Calu3 (cell line): ENCODE measurements around the gene RANBP3. TPM values are rescaled to one million over a fixed set of nuclear protein-coding genes. Genes with fewer than 3 reads are reported as not detected.

Experiments
- BruUV-seq: library from RNA; stranded (reverse); fragments of 400-500 nt; replicated peaks from 2 replicates; lab custom pipeline; 2021; lab: Mats Ljungman, UMichigan
- CTCF ChIA-PET: fragments of 300-600 bp; sonication (Branson Sonifier 250); formaldehyde crosslinking; loops from one replicate; lab custom pipeline; 2022; ENCODE audit warnings: antibody characterized with exemption; lab: Charles Lee
- DNase-seq: peaks from one replicate; pipeline ENCODE4 v3.0.0; 2022
- H3K27ac Mint-ChIP-seq: one replicate; pipeline ENCODE4 v1.8.0; 2022; ENCODE audit warnings: mixed read lengths; ENCODE audit not compliant: unreplicated experiment
- H3K27me3 Mint-ChIP-seq: one replicate; pipeline ENCODE4 v1.8.0; 2022; ENCODE audit warnings: mixed read lengths; ENCODE audit not compliant: unreplicated experiment
- H3K36me3 Mint-ChIP-seq: one replicate; pipeline ENCODE4 v1.8.0; 2022; ENCODE audit warnings: mild to moderate bottlenecking, moderate library complexity, mixed read lengths; ENCODE audit not compliant: insufficient read depth, unreplicated experiment
- H3K4me1 Mint-ChIP-seq: one replicate; pipeline ENCODE4 v1.8.0; 2022; ENCODE audit warnings: mild to moderate bottlenecking, low read depth, mixed read lengths; ENCODE audit not compliant: unreplicated experiment
- H3K4me3 Mint-ChIP-seq: one replicate; pipeline ENCODE4 v1.8.0; 2022; ENCODE audit warnings: mild to moderate bottlenecking, low read depth, moderate library complexity, mixed read lengths; ENCODE audit not compliant: unreplicated experiment
- H3K9me3 Mint-ChIP-seq: one replicate; pipeline ENCODE4 v1.8.0; 2022; ENCODE audit warnings: low read depth, mixed read lengths; ENCODE audit not compliant: unreplicated experiment
- intact Hi-C: fragments of 100-400 bp; cut with micrococcal nuclease; formaldehyde crosslinking; loops from one replicate; pipeline ENCODE4 v1.10.0; 2022; ENCODE audit not compliant: unreplicated experiment
- total RNA-seq: library from RNA; stranded (reverse); gene quantifications from 2 replicates; pipeline ENCODE4 v1.2.3, GENCODE V29; 2022
- TF ChIP-seq, protein P1 (sequence below): fragments of 200-600 bp; IDR thresholded peaks from one replicate; pipeline ENCODE4 v1.8.0; 2022; ENCODE audit warnings: antibody characterized with exemption; ENCODE audit not compliant: unreplicated experiment

Gene RANBP3
- total RNA-seq, 1 experiment from 2014 or later = 58.4 TPM

DNA sequence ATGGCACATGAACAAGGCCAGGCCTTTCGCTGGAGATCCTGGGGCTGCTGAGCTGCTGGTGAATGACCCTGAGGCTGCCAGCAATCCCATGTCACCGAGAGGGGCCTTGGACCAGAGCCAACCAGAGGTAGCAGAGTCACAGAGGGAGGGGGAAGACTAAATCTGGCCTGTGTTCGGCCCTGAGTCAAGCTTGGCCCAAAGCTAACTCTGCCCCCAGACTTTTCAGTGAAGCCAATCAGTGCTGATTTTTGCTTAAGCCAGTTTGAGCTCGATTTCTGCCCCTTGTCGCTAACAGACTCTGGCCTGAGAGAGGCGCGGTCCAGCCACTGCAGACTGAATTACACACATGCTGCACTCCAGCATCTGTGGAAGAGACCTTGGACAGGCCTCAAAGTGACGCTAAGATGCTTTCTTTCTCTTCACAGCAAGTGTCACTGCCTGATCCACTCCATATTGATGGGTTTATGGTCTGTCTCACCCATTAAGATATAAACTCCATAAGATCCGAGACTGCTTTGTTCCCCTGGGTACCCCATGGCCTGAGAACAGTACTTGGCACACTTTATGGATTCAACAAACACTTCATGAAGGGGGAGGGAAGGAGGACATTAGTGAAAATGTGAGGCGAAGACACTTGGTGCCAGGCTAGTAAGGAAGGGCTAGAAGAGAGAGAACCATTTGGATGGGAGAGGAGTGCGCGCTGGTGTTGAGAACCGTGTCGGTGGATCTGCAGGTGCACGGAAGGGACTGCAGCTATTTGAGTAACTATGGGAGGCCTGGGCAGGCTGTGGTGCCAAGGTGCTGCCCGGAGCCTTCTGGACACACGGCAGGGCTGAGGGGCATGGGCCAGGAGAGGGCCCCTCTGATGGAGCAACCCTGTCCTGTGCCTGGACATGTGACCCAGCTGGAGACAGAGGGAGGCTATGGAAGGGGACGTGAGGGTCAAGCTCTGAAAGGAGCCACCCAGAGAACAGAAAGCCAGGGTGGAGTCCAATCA, 17.6 kb downstream of the RANBP3 start:
- Mint-ChIP-seq H3K4me1 (peaks cover 26% of the 10 kb centered on the region), H3K27ac (no peak overlapping the region), H3K9me3 (no peaks in the 10 kb centered on the region), H3K36me3 (peaks cover 6% of the 10 kb centered on the region), H3K27me3 (no peaks in the 10 kb centered on the region), H3K4me3 (no peak overlapping the region)
- CTCF ChIA-PET = no interaction called here
- intact Hi-C loops = no loop called here
- TF ChIP-seq, protein P1, sequence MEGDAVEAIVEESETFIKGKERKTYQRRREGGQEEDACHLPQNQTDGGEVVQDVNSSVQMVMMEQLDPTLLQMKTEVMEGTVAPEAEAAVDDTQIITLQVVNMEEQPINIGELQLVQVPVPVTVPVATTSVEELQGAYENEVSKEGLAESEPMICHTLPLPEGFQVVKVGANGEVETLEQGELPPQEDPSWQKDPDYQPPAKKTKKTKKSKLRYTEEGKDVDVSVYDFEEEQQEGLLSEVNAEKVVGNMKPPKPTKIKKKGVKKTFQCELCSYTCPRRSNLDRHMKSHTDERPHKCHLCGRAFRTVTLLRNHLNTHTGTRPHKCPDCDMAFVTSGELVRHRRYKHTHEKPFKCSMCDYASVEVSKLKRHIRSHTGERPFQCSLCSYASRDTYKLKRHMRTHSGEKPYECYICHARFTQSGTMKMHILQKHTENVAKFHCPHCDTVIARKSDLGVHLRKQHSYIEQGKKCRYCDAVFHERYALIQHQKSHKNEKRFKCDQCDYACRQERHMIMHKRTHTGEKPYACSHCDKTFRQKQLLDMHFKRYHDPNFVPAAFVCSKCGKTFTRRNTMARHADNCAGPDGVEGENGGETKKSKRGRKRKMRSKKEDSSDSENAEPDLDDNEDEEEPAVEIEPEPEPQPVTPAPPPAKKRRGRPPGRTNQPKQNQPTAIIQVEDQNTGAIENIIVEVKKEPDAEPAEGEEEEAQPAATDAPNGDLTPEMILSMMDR = no peak
- DNase-seq = no peak
- BruUV-seq = no TSS peak

DNA sequence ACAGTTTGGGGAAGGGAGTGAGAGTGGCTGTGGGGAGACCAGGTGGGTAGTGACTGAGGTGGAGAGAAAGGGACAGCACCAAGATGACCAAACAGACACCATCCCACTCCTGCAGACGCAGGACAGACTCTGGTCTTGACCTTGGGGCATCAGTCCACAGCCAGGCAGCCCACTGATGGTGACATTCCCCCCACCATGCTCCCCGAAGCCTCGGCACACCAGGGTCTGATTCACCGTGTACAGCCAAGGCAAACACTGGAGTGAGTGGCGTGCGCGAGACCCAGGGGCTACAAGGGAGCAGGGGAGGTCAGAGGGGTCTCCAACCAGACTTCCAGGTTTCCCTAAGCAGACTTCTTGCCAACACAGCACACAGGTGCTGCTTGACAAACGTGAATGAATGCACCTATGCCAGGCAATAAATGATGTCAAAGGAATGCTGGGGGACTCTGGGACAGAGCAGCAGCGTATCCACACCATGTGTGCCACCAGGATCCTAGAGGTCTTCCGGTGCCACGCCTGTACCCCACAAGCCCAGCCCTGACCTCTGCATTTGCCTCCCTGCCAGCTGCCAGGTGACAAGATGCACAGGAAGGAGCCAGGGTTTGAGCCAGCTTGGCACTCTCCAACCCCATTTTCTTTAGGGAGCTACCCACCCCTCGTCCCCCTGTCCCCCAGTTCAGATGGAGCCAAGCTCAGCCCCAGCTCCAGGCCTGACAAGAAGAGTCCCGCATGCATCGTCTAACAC, 18.5 kb downstream of the RANBP3 start:
- intact Hi-C loops = no loop called here
- no peaks in the 10 kb centered on the region for H3K27me3 Mint-ChIP-seq
- no TSS peak for BruUV-seq
- H3K4me1 Mint-ChIP-seq = peaks cover 28% of the 10 kb centered on the region
- DNase-seq = no peak
- no peaks in the 10 kb centered on the region for H3K9me3 Mint-ChIP-seq
- no peak overlapping the region for H3K27ac Mint-ChIP-seq
- TF ChIP-seq, protein P1 = no peak
- H3K4me3 Mint-ChIP-seq = no peak overlapping the region
- H3K36me3 Mint-ChIP-seq = peaks cover 6% of the 10 kb centered on the region
- CTCF ChIA-PET = no interaction called here

DNA sequence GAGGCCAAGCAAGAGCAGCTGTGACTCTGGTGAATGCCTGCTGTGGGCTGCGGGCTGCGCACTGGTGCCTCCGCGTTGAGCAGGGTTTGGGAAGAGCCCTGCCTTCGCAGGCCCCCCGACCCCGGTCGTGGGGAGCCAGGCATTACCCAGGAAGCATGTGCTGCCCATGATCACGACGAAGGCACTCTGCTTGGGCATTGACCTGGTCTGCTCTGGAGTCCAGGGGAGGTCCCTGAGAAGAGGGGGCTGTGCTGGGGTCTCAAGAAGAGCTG, 19.2 kb downstream of the RANBP3 start:
- no peak for DNase-seq
- intact Hi-C loops = no loop called here
- H3K9me3 Mint-ChIP-seq = no peaks in the 10 kb centered on the region
- H3K36me3 Mint-ChIP-seq = peaks cover 9% of the 10 kb centered on the region
- TF ChIP-seq, protein P1 = no peak
- CTCF ChIA-PET = no interaction called here
- no peaks in the 10 kb centered on the region for H3K27me3 Mint-ChIP-seq
- no peak overlapping the region for H3K4me3 Mint-ChIP-seq
- BruUV-seq = no TSS peak
- H3K27ac Mint-ChIP-seq = no peak overlapping the region
- peaks cover 34% of the 10 kb centered on the region for H3K4me1 Mint-ChIP-seq

GRCh38 chr19:5958074-5958850, 19.7 kb downstream of the RANBP3 start:
- Mint-ChIP-seq H3K27ac (no peak overlapping the region), H3K4me1 (peaks cover 34% of the 10 kb centered on the region), H3K9me3 (no peaks in the 10 kb centered on the region), H3K27me3 (no peaks in the 10 kb centered on the region), H3K36me3 (peaks cover 10% of the 10 kb centered on the region), H3K4me3 (no peak overlapping the region)
- BruUV-seq = no TSS peak
- intact Hi-C loops = no loop called here
- TF ChIP-seq, protein P1 = no peak
- no peak for DNase-seq
- CTCF ChIA-PET = no interaction called here
